Measurements from ENCODE around the gene CARTPT. TPM values are rescaled to one million over a fixed set of nuclear protein-coding genes. Genes with fewer than 3 reads are reported as not detected.

Gene CARTPT
- total and polyA plus RNA-seq, 2 of the 8 experiments (the other 6 are each of a cell fraction or from before 2014, with no cell fraction given): not detected

DNA sequence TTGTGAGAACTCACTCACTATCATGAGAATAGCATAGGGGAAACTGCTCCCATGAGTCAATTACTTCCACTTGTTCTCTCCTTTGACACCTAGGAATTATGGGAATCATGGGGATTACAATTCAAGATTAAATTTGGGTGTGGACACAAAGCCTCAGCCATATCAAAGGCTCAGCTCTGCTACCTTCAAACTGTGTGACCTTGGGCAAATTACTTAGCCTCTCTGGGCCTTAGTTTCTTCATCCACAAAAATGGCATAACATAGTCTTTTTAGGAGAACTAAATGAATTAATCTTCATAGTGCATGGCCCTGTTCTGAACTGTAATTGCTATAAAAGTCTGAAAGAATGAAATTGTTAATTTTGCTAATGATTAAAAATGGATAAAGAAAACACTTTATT, 18.3 kb upstream of the CARTPT start:
- H3K9me3 ChIP-seq (ENCODE audit: insufficient read depth in 2 of 2, low read depth in 1 of 2, low read length in 1 of 2): no peaks in the 10 kb centered on the region
- no peak overlapping the region for H4K91ac ChIP-seq (replicated peaks; ENCODE audit: insufficient read length, low read length)
- H3K4me2 ChIP-seq (ENCODE audit: insufficient read depth in 1 of 2, low read depth in 2 of 2, low read length in 2 of 2): no peak overlapping the region
- no peak overlapping the region for H2BK12ac ChIP-seq (ENCODE audit: low read depth, low read length)
- H3K27me3 ChIP-seq (replicated peaks in 1 of 4; ENCODE audit: control insufficient read depth in 3 of 4, extremely low read depth in 1 of 4, insufficient read depth in 3 of 4, low read length in 3 of 4): no peaks in the 10 kb centered on the region
- no peak overlapping the region for H3K4me3 ChIP-seq (ENCODE audit: extremely low read depth in 1 of 4, insufficient read depth in 2 of 4, low read depth in 3 of 4, low read length in 4 of 4)
- FAIRE-seq (no peak), DNase-seq (ENCODE audit: low read depth in 1 of 2, low spot score in 2 of 2) (no peak)
- CTCF ChIA-PET (ENCODE audit: partially characterized antibody): interaction anchor here (0.6 to 0.7 kb wide), 2 partner anchors 19 to 97 kb away, joined by 3 read pairs; partner anchors contain the start of gene CARTPT
- no peaks in the 10 kb centered on the region for H4K20me1 ChIP-seq (replicated peaks in 1 of 2; ENCODE audit: control insufficient read depth in 1 of 2, insufficient read depth in 2 of 2, low read length in 2 of 2)
- H3K4ac ChIP-seq (replicated peaks; ENCODE audit: insufficient read length, low read depth, low read length): no peak overlapping the region
- H3K27ac ChIP-seq (ENCODE audit: low read depth, low read length): no peak overlapping the region
- no peak overlapping the region for H4K8ac ChIP-seq (ENCODE audit: extremely low read depth, insufficient read depth, low read length)
- POLR2A ChIA-PET (ENCODE audit: partially characterized antibody): interaction anchor here (0.9 kb wide), 1 partner anchor 10 kb away, joined by 3 read pairs; no protein-coding TSS in a partner anchor
- no peak overlapping the region for H2BK15ac ChIP-seq (ENCODE audit: low read length)
- no peak overlapping the region for H3K23ac ChIP-seq (ENCODE audit: insufficient read length)
- no peaks in the 10 kb centered on the region for H3K79me1 ChIP-seq (ENCODE audit: low read depth, low read length)
- H3K9ac ChIP-seq (replicated peaks in 1 of 4; ENCODE audit: extremely low read depth in 1 of 4, low read depth in 3 of 4, low read length in 3 of 4): no peak overlapping the region
- H2BK20ac ChIP-seq (ENCODE audit: low read length): no peak overlapping the region
- H2BK120ac ChIP-seq (replicated peaks; ENCODE audit: low read depth, low read length): no peak overlapping the region
- H2BK5ac ChIP-seq (ENCODE audit: low read depth, low read length): no peak overlapping the region
- H2AFZ ChIP-seq (ENCODE audit: low read length): no peak overlapping the region
- H3K23me2 ChIP-seq (ENCODE audit: low read depth, low read length): peaks cover 2% of the 10 kb centered on the region; the same call in 1 of the 2 replicates
- no peak overlapping the region for H2AK5ac ChIP-seq (ENCODE audit: low read depth, low read length)
- no peaks in the 10 kb centered on the region for H3K36me3 ChIP-seq (ENCODE audit: control insufficient read depth in 2 of 4, insufficient read depth in 4 of 4, low read length in 3 of 4)
- no peak overlapping the region for H3K14ac ChIP-seq (ENCODE audit: insufficient read length)
- no peak overlapping the region for H3K56ac ChIP-seq (replicated peaks; ENCODE audit: insufficient read length, low read depth, low read length)
- H3K4me1 ChIP-seq (replicated peaks in 1 of 4; ENCODE audit: control insufficient read depth in 3 of 4, insufficient read depth in 4 of 4, low read length in 3 of 4): peaks cover 0 to 3% (median under 1%) of the 10 kb centered on the region in 4 experiments; a peak in 2 of 7 replicates
- H3K79me2 ChIP-seq (ENCODE audit: control insufficient read depth in 1 of 2, insufficient read depth in 2 of 2, low read length in 2 of 2): no peaks in the 10 kb centered on the region
- no peak overlapping the region for H3K18ac ChIP-seq (ENCODE audit: extremely low read depth, low read length)
- H4K5ac ChIP-seq (ENCODE audit: insufficient read length, low read depth, low read length): no peak overlapping the region
- TF ChIP-seq EGR1 (IDR thresholded peaks at IDR 0.05; ENCODE audit: borderline replicate concordance, low read depth, low read length) (no peak), POU5F1 (IDR thresholded peaks at IDR 0.05; ENCODE audit: low read depth, low read length) (no peak), KDM4A (IDR thresholded peaks at IDR 0.05; ENCODE audit: low read depth, low read length, severe bottlenecking) (no peak), HDAC2 (IDR thresholded peaks at IDR 0.05; ENCODE audit: borderline replicate concordance in 1 of 2, low read depth in 2 of 2, low read length in 2 of 2) (no peak), POLR2A (IDR thresholded peaks at IDR 0.05; ENCODE audit: control extremely low read depth in 1 of 2, low read depth in 2 of 2, low read length in 2 of 2) (no peak)
- TF ChIP-seq, protein P1, sequence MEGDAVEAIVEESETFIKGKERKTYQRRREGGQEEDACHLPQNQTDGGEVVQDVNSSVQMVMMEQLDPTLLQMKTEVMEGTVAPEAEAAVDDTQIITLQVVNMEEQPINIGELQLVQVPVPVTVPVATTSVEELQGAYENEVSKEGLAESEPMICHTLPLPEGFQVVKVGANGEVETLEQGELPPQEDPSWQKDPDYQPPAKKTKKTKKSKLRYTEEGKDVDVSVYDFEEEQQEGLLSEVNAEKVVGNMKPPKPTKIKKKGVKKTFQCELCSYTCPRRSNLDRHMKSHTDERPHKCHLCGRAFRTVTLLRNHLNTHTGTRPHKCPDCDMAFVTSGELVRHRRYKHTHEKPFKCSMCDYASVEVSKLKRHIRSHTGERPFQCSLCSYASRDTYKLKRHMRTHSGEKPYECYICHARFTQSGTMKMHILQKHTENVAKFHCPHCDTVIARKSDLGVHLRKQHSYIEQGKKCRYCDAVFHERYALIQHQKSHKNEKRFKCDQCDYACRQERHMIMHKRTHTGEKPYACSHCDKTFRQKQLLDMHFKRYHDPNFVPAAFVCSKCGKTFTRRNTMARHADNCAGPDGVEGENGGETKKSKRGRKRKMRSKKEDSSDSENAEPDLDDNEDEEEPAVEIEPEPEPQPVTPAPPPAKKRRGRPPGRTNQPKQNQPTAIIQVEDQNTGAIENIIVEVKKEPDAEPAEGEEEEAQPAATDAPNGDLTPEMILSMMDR (IDR thresholded peaks at IDR 0.05; ENCODE audit: control extremely low read depth in 1 of 3, insufficient read depth in 1 of 3, low read depth in 1 of 3, low read length in 3 of 3): no peak

Measured in H1 (cell line).